Stimulated activated CD8-positive, alpha-beta memory T cell treated with anti-CD3 and anti-CD28 coated beads, Interleukin-15, amount 100 ng/mL, for 24 hours (primary cell): ENCODE results near the gene ARMH3.
A peak's percentile ranks its signal among the peaks of the same experiment; 100 is the strongest.
"Not testable (repeated sequence)": the region's sequence is repeated elsewhere in the genome, so short reads cannot be mapped to it uniquely, and the experiment has no call there.

Source experiments
- DNase-seq: peaks from one replicate; pipeline ENCODE4 v3.0.0-alpha.2; 2020; ENCODE audit warnings: low read depth

The ARMH3 gene, protein sequence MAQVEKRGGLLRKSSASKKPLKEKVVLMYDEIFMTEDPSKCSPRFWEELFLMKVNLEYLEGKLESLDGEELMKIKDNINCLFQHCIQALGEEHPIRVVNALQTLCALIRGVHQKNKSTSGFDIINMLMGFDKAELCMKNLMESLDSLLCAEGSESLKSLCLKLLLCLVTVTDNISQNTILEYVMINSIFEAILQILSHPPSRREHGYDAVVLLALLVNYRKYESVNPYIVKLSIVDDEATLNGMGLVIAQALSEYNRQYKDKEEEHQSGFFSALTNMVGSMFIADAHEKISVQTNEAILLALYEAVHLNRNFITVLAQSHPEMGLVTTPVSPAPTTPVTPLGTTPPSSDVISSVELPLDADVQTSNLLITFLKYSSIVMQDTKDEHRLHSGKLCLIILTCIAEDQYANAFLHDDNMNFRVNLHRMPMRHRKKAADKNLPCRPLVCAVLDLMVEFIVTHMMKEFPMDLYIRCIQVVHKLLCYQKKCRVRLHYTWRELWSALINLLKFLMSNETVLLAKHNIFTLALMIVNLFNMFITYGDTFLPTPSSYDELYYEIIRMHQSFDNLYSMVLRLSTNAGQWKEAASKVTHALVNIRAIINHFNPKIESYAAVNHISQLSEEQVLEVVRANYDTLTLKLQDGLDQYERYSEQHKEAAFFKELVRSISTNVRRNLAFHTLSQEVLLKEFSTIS

DNA sequence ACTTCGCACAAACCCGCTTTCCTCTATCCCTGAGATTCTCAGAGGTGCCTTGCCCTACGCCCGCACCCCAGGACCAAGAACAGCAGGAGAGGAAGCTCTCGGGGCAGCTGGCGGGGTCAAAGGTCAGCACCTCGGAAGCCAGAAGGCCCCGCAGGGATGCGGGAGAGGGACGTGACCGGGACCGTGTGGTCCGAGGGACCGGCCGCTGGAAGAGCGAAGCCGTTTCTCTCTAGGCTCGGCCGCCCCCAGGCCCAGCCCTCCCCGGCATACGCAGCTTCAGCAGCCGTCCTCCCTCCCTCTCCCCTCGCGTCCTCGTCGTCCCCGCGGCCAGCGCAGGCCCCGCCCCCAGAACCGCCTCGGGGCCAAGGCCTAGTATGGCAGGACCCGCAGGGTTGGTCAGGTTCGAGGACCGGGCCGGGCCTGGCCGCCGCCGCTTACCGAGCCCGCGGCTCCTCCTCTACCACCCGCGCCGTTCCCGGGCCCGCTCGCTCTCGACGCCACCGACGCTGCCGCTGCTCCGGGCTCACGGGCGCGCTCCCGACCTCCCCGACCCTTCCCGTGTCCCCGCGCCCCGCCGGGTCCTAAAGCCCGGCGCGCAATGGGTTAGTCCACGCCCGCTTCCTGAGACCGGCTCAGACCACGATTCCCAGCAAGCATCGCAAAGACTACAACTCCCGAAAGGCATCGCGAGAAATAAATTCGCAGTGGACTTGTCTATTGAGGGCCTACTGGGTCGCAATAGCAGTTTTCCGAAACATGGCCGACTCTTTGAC lies at the start of gene ARMH3:
Gene ARMH3, minus strand, starts transcription at position 527 of the 773 bp plus-strand sequence. CDS start 16,059 bp downstream, outside the sequence.
- DNase-seq, result peak; percentile 65

DNA sequence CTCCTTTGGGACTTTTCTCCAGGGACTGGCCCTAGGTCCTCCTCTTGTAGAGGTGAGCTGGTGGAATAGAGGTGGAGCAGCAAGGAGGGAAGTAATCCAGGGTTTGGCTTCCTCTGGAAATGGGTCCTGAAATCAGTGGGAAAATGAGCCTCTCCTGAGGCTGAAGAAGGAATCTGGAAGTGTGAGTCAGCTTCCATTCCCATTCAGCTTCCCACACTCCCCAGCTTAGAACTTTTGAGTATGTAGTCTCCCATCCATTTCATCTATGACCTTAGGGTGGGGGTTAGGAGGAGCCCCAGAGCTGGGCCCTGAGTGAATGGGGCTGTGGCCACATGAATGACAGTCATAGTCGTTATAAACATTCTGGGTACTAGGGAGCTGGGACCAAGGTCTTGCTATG lies 46.4 kb upstream of the ARMH3 start:
- no peak for DNase-seq

DNA sequence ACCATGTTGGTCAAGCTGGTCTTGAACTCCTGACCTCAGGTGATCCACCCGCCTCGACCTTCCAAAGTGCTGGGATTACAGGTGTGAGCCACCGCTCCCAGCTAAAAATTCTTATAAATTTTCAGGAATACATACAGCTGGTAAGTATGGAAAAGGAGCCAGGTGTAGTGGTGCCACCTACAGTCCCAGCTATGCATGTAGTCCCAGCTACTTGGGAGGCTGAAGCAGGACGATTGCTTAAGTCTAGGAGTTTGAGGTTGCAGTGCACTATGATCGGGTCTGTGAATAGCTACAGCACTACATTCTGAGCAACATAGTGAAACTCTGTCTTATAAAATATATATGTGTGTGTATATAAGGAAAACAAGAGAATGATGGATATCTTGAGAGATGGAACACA lies 45.2 kb upstream of the ARMH3 start:
- no peak for DNase-seq

DNA sequence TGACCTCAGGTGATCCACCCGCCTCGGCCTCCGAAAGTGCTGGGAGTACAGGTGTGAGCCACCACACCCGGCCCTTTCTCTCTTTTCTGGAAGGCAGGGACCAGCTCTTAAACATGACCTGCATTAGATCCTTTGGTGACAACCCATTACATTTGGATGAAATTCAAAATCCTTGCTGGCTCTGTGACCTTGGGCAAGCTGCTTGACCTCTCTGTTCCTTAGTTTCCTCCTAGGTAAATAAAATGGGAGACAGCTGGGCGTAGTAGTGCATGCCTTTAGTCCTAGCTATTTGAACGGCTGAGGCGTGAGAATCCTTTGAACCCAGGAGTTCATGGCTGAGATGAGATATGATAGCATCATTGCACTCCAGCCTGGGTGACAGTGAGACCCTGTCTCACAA lies 40.5 kb upstream of the ARMH3 start:
- no peak for DNase-seq

DNA sequence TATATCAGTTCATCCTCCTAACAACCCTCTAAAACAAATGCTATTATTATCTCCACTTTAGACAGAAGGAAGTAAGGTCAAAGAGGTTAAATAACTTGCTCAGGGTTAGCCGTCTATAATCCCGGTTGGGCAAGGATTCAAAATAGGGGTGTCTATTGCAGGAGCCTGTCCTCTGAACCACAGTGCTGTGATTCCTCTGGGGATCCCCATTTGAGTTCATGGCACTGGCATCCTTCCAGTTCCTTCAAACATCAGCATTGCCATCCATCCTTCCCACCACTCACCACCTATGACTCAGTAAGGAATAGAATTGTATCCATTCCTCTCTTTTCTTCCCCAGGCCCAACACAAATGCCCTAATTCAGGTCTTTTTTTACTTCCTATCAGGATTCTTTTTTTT lies 34.8 kb upstream of the ARMH3 start:
- DNase-seq, result no peak

DNA sequence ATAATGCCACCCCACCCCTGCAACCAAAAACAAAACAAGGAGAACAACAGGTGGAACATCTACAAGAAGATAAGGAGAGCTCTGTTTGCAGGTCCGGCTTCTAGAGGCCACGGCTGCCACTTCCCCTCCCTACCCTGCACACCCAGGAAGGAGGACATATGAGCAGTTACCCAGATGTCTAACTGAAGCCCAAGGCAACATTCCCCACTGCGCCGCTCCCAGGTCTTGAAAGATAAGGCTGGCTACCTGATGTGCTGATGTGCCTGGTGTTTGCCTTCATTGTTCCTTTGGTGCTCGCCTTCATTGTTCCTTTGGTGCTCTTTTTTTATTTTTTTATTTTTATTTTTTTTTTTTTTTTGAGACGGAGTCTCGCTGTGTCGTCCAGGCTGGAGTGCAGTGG lies 30.2 kb upstream of the ARMH3 start:
- no peak for DNase-seq

DNA sequence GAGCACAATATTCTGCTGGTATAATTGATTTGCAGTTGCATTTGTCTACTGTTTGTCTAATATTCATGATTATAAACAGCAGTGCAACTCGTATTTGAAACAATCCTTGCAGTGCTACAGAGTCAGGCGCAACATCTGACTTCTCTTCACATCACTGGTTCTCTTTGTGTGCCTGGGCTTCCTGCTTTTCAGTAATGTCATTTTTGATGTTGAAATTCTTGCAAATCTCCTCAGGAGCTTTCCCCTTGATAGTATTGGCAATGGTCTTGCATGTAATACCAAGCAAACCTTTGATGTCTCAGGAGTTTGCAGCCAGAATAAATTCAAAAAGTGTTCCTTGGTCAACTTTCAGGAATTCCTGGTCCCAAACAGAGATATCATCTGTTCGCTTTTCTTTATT lies 29.4 kb upstream of the ARMH3 start:
- DNase-seq, result no peak

DNA sequence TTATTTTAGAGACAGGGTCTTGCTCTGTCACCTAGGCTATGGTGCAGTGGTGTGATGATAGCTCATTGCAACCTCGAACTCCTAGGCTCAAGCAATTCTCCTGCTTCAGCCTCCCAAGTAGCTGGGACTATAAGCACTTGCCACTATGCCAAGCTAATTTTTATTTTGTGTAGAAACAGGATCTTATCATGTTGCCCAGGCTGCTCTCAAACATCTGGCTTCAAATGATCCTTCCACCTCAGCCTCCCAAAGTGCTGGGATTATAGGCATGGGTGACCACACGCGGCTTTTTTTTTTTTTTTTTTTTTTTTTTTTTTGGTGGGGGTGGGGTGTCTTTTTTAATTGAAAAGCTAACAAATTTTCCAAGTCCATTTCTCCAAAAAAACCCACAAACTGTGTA lies 27.6 kb upstream of the ARMH3 start:
- DNase-seq, result no peak

DNA sequence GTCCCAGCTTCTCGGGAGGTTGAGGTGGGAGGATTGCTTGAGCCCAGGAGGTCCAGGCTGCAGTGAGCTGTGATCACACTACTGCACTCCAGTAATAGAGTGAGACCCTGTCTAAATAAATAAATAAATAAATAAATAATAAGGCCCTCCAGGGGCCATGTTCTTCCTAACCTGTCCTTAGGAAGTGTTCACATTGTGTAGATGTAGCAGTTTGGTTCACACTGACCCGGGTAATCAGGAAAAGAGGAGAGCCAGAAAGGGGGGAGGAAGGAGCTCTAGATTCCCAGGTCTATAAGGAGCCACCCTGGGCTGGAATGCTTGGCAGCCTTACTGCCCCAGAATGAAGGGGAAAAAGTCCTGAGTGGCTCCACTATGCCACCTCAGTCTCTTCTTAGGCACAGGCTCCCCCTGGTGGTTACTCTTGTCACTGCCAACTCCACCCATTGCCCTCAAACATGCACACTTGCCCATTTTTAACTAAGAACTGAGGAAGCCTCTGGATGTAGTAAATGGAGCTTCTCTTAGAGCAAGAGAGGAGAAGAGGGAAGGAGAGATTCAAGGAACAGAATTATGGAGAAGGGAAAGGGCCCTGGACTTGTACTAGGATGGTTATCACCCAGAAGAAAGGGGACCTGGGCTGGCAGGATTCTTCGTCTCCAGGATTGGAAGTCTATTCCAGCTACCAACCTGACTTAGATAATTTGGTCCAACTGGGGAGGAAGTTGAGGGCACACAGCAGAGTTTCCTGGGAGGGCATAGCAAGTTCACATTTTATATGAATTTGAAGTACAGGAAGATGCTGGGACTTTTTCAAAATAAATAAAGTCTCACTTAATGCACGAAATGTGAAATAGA lies 16.9 kb upstream of the ARMH3 start:
- peak; percentile 52 for DNase-seq

DNA sequence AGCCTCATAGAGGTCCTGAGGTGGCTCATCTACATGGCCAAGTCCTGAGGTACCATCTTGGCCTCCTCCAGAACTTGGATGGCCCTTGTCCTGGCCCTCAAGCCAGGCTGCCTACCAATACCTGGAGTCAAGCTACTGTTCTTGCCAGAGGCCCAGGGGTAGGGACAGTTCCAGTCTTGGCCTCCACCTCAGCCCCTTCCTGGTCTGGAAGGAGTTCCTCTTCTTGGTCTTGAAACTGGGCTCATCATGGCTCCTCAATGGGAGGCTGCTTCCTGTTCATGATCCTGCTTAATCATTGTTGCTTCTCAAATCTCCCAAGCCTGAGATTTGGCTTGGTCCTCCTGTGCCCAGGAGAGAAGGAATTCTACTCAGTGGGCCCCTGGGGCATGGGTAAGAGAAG lies 13.1 kb upstream of the ARMH3 start:
- DNase-seq, result no peak

DNA sequence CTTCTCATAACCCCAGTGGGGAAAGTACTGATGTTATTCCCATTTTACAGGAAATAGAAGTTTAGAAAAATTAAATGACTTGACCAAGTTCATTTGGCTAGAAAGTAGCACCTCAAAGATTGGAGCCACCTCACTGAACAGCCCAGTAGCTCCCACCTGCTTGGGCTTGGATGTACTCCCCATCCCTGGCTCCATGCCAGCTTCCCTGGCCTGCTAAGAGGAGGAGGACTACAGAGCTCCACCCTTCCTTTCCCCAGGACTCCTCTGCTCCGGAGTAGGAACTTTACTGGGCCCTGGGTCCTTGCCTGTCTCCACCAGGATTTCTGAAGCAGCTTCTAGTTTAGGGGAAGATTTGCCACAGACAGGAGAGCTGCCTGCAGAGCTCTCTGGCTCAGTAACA lies 12.2 kb upstream of the ARMH3 start:
- DNase-seq, result no peak

DNA sequence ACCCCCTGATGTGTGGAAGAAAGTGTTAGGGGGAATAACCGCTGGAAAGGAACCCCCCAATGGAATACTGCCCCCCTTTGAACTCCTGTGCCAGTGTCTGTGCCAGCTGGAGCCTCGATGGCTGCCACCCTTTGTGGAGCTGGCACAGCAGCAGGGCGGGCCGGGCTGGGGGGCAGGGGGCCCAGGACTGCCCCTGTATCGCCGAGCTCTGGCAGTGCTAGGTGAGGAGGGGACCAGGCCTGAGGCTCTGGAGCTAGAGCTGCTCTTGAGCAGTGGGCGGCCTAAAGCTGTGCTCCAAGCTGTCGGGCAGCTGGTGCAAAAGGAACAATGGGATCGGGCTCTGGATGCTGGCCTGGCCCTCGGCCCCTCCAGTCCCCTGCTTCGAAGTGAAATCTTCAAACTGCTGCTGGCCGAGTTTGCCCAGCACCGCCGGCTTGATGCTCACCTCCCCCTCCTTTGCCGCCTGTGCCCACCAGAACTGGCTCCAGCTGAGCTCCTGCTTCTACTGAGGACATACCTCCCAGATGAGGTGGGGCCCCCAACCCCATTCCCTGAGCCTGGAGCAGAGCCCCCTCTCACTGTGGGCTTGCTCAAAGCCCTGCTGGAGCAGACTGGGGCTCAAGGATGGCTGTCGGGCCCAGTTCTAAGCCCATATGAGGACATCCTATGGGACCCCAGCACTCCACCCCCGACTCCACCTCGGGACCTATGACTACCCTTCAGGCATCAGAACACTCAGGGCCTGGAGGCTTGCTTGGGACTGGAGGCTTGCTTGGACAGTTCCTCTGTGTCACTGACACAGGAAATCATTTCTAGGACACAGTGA lies 11.3 kb upstream of the ARMH3 start:
- no peak for DNase-seq

DNA sequence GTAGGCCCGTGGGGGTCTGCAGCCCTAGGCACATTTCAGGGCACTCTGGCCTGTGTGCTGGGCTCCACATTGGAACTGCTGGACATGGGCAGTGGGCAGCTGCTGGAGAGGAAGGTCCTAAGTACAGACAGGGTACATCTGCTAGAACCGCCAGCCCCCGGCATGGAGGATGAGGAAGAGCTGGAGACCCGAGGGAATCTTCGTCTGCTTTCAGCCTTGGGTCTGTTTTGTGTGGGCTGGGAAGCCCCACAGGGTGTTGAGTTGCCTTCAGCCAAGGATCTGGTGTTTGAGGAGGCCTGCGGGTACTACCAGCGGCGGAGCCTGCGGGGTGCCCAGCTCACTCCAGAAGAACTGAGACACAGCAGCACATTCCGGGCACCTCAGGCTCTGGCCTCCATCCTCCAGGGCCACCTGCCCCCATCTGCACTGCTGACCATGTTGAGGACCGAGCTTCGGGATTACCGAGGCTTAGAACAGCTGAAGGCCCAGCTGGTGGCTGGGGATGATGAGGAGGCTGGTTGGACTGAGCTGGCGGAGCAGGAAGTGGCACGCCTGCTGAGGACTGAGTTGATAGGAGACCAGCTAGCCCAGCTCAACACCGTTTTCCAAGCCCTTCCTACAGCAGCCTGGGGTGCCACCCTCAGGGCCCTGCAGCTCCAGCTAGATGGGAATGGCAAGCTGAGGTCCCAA lies 10.6 kb upstream of the ARMH3 start:
- DNase-seq, result no peak

DNA sequence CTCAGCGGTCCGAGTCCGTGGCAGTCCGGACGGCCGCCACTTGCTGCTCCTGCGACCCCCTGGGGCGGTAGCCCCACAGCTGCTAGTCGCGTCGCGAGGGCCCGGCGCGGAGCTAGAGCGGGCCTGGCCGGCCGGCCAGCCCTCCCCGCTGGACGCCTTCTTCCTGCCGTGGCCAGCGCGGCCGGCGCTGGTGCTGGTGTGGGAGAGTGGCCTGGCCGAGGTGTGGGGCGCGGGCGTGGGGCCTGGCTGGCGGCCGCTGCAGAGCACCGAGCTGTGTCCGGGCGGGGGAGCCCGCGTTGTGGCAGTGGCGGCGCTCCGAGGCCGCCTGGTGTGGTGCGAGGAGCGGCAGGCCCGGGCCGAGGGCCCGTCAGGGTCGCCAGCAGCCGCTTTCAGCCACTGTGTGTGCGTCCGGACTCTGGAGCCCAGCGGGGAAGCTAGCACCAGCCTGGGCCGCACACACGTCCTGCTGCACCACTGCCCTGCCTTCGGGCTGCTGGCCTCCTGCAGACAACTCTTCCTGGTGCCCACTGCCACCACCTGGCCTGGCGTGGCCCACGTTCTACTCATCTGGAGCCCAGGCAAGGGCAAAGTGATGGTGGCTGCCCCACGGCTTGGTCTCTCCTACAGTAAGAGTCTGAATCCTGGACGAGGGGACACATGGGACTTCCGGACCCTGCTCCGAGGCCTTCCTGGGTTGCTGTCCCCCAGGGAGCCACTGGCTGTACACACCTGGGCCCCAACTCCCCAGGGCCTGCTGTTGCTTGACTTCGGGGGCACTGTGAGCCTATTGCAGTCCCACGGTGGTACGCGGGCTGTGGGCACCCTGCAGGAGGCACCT lies 9.8 kb upstream of the ARMH3 start:
- no peak for DNase-seq

DNA sequence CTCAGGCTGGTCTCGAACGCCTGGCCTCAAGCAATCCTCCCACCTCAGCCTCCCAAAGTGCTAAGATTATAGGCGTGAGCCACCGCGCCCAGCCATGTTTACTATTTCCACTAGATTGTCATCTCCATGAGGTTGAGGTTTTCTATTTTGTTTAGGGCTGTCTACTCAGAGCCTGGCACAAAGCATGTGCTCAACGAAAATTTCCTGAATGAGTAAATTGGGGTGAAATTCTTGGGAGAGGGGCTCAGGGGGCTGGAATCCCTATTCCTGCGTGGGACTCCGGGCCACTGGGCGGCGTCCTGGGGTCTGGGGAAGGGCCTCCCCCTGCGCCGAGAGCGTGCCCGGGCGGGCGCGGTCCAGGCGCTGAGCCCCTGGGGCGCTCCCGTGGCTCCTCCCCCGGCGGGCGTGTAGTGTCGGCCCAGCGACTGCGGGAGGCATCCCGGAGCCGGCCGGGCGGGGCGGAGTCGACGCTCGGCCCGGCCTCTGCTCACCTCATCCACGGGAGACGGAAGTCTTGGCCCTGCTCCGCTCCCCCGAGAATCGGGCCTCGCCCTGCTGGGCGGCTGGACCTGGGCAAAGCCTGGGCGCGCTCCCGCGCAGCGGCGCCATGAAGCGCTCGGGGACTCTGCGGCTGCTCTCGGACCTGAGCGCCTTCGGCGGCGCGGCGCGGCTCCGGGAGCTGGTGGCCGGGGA lies 9.0 kb upstream of the ARMH3 start, which contains the start of gene HPS6:
Gene HPS6, plus strand, starts transcription at position 482 of the 693 bp plus-strand sequence. Its CDS starts 126 bp downstream, at position 608.
- peak; percentile 70 for DNase-seq

DNA sequence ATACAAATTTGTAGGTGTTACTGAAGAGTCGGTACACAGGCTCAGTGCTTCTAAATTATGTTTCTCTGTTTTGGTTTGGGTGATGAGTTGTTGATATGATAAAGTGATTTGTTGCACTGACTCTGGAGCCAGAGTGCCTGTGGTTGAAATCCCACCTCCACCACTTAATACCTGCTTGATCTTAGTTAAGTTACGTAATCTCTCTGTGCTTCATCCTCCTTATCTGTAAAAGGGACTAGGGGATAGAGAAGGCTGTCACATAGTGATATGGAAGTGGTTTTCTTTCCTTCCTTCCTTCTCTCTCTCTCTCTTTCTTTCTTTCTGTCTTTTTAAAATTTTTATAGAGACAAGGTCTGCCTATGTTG lies 8.5 kb upstream of the ARMH3 start:
- DNase-seq, result no peak

DNA sequence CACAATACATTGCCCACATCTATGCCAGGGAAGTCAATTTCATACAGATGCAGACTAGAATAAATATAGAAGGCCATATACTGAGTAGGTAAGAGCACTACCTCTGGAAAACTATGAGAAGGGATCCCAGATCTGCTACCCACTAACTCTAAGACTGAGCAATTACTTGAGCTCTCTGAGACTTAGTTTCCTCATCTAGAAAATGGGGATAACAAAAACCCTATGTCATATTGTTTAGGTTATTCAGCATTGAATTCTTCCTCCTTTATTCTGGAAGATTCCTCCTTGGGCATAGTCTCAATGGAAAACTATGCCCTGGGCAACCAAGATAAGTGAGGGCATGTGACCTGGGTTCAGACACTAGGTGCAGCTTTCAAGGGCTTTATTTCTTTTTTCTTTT lies 4.0 kb upstream of the ARMH3 start:
- DNase-seq, result no peak

DNA sequence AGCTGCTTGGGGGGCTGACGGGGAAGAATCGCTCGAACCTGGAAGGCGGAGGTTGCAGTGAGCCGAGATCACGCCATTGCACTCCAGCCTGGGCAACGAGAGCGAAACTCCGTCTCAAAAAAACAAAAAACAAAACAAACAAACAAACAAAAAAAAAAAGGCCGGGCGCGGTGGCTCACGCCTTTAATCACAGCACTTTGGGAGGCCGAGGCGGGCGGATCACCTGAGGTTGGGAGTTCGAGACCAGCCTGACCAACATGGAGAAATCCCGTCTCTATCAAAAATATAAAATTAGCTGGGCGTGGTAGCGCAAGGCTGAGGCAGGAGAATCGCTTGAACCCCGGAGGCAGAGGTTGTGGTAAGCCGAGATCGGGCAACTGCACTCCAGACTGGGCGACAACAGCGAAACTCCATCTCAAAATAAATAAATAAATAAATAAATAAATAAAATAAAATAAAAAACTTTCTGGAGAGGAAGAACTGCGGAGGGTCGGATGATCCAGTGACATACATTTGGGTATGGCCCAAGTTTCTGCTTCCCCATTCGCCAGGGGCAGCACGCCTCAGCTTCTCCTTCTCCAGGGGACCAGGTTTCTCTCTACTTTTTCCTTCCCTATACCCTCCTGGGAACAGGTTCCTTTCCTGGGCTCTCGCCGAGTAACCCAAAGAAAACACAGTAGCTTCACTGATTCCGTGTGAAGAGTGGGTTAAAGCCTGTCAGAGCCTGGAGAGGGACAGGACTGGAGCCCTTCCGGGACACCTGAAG lies 909 bp downstream of the ARMH3 start:
- DNase-seq, result not testable (repeated sequence)
